KBM-7 (cell line): ENCODE measurements around the gene PLAC8.
"Not testable (repeated sequence)": the region's sequence is repeated elsewhere in the genome, so short reads cannot be mapped to it uniquely, and the experiment has no call there.

ENCODE experiments used
- DNase-seq: peaks from one replicate; pipeline ENCODE4 v3.0.0-alpha.2; 2015
- in situ Hi-C: fragments of 300-500 bp; cut with MboI; formaldehyde crosslinking; loops from 2 replicates; pipeline ENCODE4 v1.14.3; 2020; ENCODE audit warnings: low sequenced_read_pairs, low pct_unique_long_range_greater_than_20kb, mixed read lengths

The PLAC8 gene

DNA sequence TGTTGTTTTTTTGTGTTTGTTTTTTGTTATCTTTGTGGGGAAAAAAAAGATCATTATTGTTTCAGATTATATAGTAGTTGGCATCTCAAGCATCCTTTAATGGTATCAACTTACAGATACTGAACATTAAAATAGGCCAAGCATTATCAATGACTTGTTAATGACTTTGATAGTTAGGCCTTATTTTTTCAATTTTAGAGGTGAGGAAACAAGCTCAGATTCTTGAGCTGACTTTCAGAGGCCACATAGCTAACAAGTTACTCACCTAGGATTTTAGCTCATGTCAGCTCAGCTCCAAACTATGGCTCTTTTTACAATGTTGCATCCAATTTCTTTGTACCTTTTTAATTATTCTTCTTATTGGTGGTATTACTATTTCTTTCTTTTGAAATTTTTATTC lies 471 bp upstream of the PLAC8 start:
- in situ Hi-C loops: no loop called here
- no peak for DNase-seq

DNA sequence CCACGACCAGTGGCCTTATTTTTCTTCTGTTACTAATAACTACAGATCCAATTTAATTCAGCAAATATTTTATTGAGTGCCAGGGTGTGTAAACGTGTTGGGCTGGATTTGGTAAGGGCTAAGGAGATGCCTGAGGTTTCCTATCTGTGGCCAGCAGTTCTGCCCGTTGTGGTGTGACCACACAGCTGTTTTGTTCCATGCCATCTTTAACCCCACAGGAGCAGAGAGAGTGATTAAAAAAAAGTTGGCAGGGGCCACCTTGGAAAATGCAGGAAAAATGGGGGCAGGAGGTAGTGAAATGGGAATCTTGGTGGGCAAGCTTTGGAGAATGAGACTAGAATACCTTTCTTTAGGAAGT lies 1.1 kb downstream of the PLAC8 start:
- in situ Hi-C loops: no loop called here
- DNase-seq: peak; percentile 75

DNA sequence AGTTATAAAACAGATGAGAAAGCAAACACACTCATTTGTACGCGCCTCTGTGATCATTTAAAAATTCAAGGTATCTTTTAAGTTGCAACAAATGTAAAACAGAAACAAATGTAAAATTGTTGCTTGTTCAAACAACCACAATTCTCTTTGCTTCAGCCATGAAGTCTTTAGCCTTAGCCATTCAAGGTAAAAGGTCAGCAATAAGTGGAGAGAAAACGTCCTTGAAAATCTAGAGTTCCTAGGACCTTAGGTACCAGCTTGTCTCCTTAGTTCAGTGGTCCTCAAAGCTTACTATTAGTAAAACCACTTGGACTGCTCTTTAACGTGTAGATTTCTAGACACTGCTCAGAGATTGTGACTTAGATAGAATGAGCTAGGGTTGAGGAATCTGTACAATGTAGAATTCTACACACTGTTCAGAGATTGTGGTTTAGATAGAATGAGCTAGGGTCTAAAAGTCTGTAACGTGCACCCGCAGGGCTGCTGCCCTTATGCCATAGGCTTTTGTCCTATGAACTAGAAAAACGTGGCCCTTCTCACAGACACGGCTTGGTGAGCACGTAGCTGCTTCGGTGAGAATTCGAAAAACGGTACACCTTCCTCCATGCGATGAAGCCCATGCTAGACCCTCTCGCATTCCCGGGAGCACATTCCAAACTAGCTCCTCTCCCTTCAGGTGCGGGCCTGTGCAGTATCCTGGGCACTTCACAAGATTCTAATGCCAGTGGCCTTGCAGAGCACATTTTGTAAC lies 1.7 kb downstream of the PLAC8 start:
- DNase-seq: peak; percentile 73
- in situ Hi-C loops: no loop called here

- in situ Hi-C loops: no loop called here
Observed at GRCh38 chr4:83112231-83112630, 2.3 kb downstream of the PLAC8 start.

DNA sequence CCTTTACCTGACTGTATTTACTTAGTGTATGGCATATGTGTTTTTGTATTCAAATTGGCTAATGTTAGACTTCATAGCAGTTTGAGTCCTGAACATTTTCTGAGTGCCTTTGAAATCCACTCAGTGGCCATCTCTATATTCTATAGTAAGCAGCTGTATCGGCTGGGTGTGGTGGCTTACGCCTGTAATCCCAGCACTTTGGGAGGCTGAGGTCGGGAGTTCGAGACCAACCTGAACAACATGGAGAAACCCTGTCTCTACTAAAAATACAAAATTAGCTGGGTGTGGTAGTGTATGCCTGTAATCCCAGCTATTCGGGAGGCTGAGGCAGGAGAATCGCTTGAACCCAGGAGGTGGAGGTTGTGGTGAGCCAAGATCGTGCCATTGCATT lies 2.8 kb downstream of the PLAC8 start:
- in situ Hi-C loops: not testable (repeated sequence)
- peak; percentile 38 for DNase-seq

More at GRCh38 chr4:83112231-83112630, 2.3 kb downstream of the PLAC8 start:
- peak; percentile 92 for DNase-seq

- in situ Hi-C loops: no loop called here
- DNase-seq: peak; percentile 16
Observed at GRCh38 chr4:83110970-83111750, 3.4 kb downstream of the PLAC8 start.

- DNase-seq: peak; percentile 94
- in situ Hi-C loops: no loop called here
Observed at GRCh38 chr4:83110223-83110945, 4.1 kb downstream of the PLAC8 start.

DNA sequence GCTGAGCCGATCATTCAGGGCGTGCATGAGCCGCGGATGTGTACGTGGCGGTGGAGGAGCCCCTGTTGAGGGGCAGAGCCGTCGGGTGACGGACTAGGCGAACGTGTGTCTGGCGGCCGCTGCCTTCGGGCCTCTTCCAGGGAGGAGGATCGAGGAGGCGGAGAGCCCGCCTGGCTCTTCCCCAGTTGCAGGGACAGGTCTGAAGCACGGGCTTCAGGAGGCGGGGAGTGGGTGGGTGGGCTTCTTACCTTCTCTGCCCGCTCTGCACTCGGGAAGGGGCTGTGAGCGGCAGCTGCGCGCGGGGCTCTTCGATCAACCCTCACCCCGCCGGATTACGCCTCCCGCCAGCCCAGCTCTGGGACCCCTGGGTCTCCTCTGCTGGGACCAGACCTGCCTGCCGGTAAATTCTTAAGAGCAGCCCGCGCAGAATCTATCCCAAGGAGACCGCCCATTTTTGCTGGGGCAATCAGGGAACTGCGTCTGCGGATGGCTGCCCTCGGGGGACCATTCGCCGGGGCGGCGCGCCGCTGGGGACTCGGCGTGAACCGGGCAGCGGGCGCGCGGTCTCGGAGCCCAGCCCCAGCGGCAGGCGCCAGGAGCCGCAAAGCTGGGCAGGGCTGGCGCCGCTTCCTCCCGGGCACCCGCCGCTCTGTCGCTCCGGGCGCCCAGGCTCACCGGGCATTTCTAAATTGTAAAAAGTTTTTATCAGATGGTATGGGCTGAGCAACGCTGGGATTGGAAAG lies 4.9 kb downstream of the PLAC8 start:
- in situ Hi-C loops: no loop called here
- DNase-seq: peak; percentile 53

- in situ Hi-C loops: no loop called here
- no peak for DNase-seq
Observed at GRCh38 chr4:83108101-83108861, 6.2 kb downstream of the PLAC8 start.

- in situ Hi-C loops: no loop called here
- DNase-seq: no peak
Observed at GRCh38 chr4:83107631-83108030, 6.9 kb downstream of the PLAC8 start.

DNA sequence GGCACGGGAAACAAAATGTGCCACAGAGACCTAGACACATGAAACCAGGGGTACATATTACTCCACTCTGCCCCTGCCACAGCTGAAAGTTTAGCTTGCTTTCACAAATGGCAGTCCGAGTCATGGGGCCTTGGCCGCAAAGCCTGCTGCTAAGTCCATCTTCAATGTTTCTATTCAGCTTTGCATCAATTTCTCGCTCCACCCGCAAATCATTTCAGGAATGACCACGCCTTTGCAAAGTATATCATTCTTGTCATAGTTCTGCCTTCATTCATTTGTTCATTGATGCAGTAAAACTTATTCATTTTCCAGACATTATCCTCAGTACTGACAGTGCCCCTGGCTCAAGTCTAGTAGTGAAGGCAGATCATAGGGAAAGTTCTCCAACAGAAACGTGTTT lies 9.5 kb downstream of the PLAC8 start:
- in situ Hi-C loops: no loop called here
- DNase-seq: no peak

- no peak for DNase-seq
- in situ Hi-C loops: no loop called here
Observed at GRCh38 chr4:83096397-83096796, 18.1 kb downstream of the PLAC8 start.

DNA sequence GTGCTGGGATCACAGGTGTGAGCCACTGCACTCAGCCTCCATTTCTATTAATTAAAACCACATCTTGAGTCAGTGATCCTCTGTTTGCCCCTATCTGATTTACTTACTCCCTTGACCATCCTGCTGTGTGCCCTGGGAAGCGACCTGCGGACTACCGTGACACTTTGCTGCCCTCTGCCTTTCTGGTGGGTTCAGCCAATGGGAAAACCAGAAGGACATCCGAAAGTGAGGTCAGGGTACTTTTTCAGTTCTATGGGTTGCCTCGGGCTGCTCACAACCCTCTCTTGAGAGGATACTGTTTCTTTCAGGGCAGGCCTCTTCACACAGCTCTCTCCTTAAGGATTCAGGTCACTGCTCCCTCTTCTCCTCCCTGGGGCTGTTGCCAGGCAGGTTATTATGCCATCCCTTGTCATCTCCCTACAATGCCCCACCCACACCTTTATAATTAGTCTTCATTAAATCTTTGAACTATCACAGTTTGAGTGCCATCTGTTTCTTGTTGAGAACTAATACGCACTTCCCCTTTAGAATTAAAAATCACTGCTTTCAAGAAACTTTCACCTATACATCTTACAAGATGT lies 21.4 kb downstream of the PLAC8 start:
- in situ Hi-C loops: no loop called here
- no peak for DNase-seq

GRCh38 chr4:83089410-83090157 lies 24.9 kb downstream of the PLAC8 start:
- no peak for DNase-seq
- in situ Hi-C loops: no loop called here

- in situ Hi-C loops, DNase-seq: not testable (repeated sequence)
Observed at GRCh38 chr4:83084956-83085355, 29.6 kb downstream of the PLAC8 start.

DNA sequence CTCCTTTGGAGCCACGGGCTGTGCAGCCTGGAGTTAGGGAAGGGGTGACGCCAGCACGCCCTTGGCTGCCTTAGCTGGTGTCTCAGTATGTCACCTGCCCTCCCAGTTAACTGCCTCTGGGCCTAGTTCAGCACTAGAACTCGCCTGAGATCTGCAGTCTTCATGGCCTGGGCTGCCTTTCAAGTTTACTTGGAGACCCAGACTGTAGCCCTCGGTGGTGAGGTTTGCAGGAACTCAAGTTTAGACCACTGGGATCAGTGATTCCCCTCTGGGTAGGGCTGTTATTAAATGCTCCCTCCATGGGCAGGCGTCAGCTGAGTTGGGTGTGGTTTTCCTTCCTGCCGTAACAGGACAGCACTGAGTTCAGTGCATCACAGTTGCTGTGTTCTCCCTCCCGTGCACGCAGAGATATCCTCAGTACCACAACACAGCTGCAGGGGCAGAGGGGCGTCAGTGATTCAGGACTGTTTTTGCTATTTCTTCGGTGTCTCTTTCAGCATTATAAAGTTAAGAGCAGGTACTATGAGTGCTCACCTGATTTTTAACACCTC lies 30.5 kb downstream of the PLAC8 start:
- no peak for DNase-seq
- in situ Hi-C loops: no loop called here

- no peak for DNase-seq
- in situ Hi-C loops: no loop called here
Observed at GRCh38 chr4:83082777-83083176, 31.8 kb downstream of the PLAC8 start.
